HCT116 (cell line): Measurements from ENCODE around the gene DAP. TPM values are rescaled to one million over a fixed set of nuclear protein-coding genes. Genes with fewer than 3 reads are reported as not detected.

Source experiments
- ATAC-seq: fragments of 200-7000 bp; cut with Tn5 transposase; 2 replicates; pipeline ENCODE4 v1.9.1; 2020; ENCODE audit warnings: mild to moderate bottlenecking, moderate library complexity
- BruUV-seq: library from RNA; stranded (reverse); fragments of 400-500 nt; replicated peaks from 2 replicates; lab custom pipeline; 2021; lab: Mats Ljungman, UMichigan
- CTCF ChIA-PET: fragments of 300-600 bp; sonication (Branson Sonifier 250); formaldehyde crosslinking; loops from one replicate; lab custom pipeline; 2021; ENCODE audit warnings: antibody characterized with exemption; lab: Charles Lee
- POLR2A ChIA-PET: fragments of 300-600, 350-600 bp; sonication (Branson Sonifier 250); formaldehyde crosslinking; loops from one replicate; lab custom pipeline; 2021; ENCODE audit warnings: antibody characterized with exemption; lab: Charles Lee
- RAD21 ChIA-PET, 2 experiments: fragments of 300-600 bp; sonication (Branson Sonifier 250); formaldehyde crosslinking; loops; one replicate each; lab custom pipeline; 2023; ENCODE audit warnings: low total read pairs in 2 of 2; ENCODE audit not compliant: uncharacterized antibody in 2 of 2, unreplicated experiment in 2 of 2, low non-redundant PET in 1 of 2; lab: Charles Lee
- DNase-seq: peaks from one replicate; pipeline ENCODE4 v3.0.0-alpha.2; 2010; ENCODE audit warnings: low read depth, low spot score
- H2AFZ ChIP-seq: fragments of 200-600 bp; shearing (Covaris generic), sonication (generic); 2 replicates; pipeline ENCODE4 v1.6.1; 2017; ENCODE audit warnings: low read depth, mixed run types, mixed read lengths, antibody characterized with exemption, low read length; ENCODE audit not compliant: poor library complexity, severe bottlenecking
- H3K27ac ChIP-seq: 2 replicates; pipeline ENCODE4 v1.5.1; 2012; ENCODE audit warnings: low read depth, low read length
- H3K27me3 ChIP-seq: fragments of 200-600 bp; sonication (generic); 2 replicates; pipeline ENCODE4 v1.6.1; 2016; ENCODE audit warnings: mixed run types, low read length, mixed read lengths; ENCODE audit not compliant: insufficient read depth
- H3K36me3 ChIP-seq, 2 experiments: fragments of 200-500 bp in 1 of 2; fragments of 200-600 bp in 1 of 2; sonication (Bioruptor generic) in 1 of 2; sonication (generic) in 1 of 2; 2 replicates each; pipeline versions ENCODE4 v1.5.1 to v1.6.1; 2014 to 2016; ENCODE audit warnings: low read length in 2 of 2, inconsistent platforms in 1 of 2, mixed read lengths in 1 of 2, mixed run types in 1 of 2; ENCODE audit not compliant: insufficient read depth in 2 of 2, control insufficient read depth in 1 of 2
- H3K4me1 ChIP-seq, 2 experiments: fragments of 200-600 bp in 1 of 2; sonication (generic) in 1 of 2; 2 replicates each; pipeline versions ENCODE4 v1.5.1 to v1.6.1; 2012 to 2017; ENCODE audit warnings: low read length in 2 of 2, inconsistent platforms in 1 of 2, mild to moderate bottlenecking in 1 of 2, mixed read lengths in 1 of 2, mixed run types in 1 of 2, moderate library complexity in 1 of 2; ENCODE audit not compliant: insufficient read depth in 2 of 2, control insufficient read depth in 1 of 2
- H3K4me2 ChIP-seq: fragments of 200-600 bp; sonication (generic); 2 replicates; pipeline ENCODE4 v1.6.1; 2017; ENCODE audit warnings: mixed run types, low read length, mixed read lengths
- H3K4me3 ChIP-seq, 2 experiments: fragments of 200-600 bp in 1 of 2; sonication (generic) in 1 of 2; replicated peaks in 1 of 2; 2 replicates each; pipeline ENCODE4 v1.5.1; 2011 to 2016; ENCODE audit warnings: low read length in 2 of 2, control low read depth in 1 of 2, low read depth in 1 of 2, mild to moderate bottlenecking in 1 of 2, mixed read lengths in 1 of 2, mixed run types in 1 of 2
- H3K79me2 ChIP-seq: fragments of 200-600 bp; sonication (generic); 2 replicates; pipeline ENCODE4 v1.6.1; 2017; ENCODE audit warnings: mild to moderate bottlenecking, mixed run types, low read length, moderate library complexity, mixed read lengths; ENCODE audit not compliant: insufficient read depth
- H3K9ac ChIP-seq: fragments of 200-600 bp; sonication (generic); 2 replicates; pipeline ENCODE4 v1.6.1; 2016; ENCODE audit warnings: low read length, mixed read lengths
- H3K9me2 ChIP-seq: fragments of 200-600 bp; sonication (generic), shearing (Covaris generic); 2 replicates; pipeline ENCODE4 v1.6.1; 2017; ENCODE audit warnings: mixed run types, mild to moderate bottlenecking, moderate library complexity; ENCODE audit not compliant: insufficient read depth
- H3K9me3 ChIP-seq, 2 experiments: fragments of 200-500 bp in 1 of 2; fragments of 200-600 bp in 1 of 2; sonication (Bioruptor generic) in 1 of 2; sonication (generic) in 1 of 2; 2 replicates each; pipeline ENCODE4 v1.6.1; 2014 to 2017; ENCODE audit warnings: low read length in 2 of 2, mixed read lengths in 2 of 2, inconsistent platforms in 1 of 2, low read depth in 1 of 2, mild to moderate bottlenecking in 1 of 2, mixed run types in 1 of 2, moderate library complexity in 1 of 2; ENCODE audit not compliant: control insufficient read depth in 1 of 2, insufficient read depth in 1 of 2
- H4K20me1 ChIP-seq: fragments of 200-600 bp; sonication (generic), shearing (Covaris generic); 2 replicates; pipeline ENCODE4 v1.6.1; 2017; ENCODE audit warnings: mixed run types, mild to moderate bottlenecking, moderate library complexity; ENCODE audit not compliant: insufficient read depth
- CBX3 ChIP-seq: IDR thresholded peaks from 2 replicates; pipeline ENCODE4 v1.6.1; 2012; ENCODE audit warnings: low read depth
- EGR1 ChIP-seq: IDR thresholded peaks from 2 replicates; pipeline ENCODE4 v1.6.1; 2012; ENCODE audit warnings: low read depth
- ELF1 ChIP-seq: IDR thresholded peaks from 2 replicates; pipeline ENCODE4 v1.6.1; 2012; ENCODE audit warnings: low read depth, borderline replicate concordance
- EZH2 ChIP-seq: fragments of 200-600 bp; sonication (generic); IDR thresholded peaks from 2 replicates; pipeline ENCODE4 v1.6.1; 2017; ENCODE audit warnings: antibody characterized with exemption, mixed run types
- EZH2phosphoT487 ChIP-seq: fragments of 200-600 bp; IDR thresholded peaks from 2 replicates; pipeline ENCODE4 v1.6.1; 2018; ENCODE audit warnings: antibody characterized with exemption, borderline replicate concordance
- FOSL1 ChIP-seq: IDR thresholded peaks from 2 replicates; pipeline ENCODE4 v1.6.1; 2012; ENCODE audit warnings: low read depth
- JUND ChIP-seq: IDR thresholded peaks from 2 replicates; pipeline ENCODE4 v1.6.1; 2012
- POLR2A ChIP-seq: IDR thresholded peaks from 2 replicates; pipeline ENCODE4 v1.7.0; 2011; ENCODE audit warnings: borderline replicate concordance; ENCODE audit not compliant: insufficient read depth, insufficient read length; ENCODE audit errors: extremely low read depth
- POLR2AphosphoS5 ChIP-seq: IDR thresholded peaks from 2 replicates; pipeline ENCODE4 v1.6.1; 2011; ENCODE audit warnings: mild to moderate bottlenecking, low read depth, low read length, moderate library complexity
- RAD21 ChIP-seq: IDR thresholded peaks from 2 replicates; pipeline ENCODE4 v1.6.1; 2012; ENCODE audit warnings: low read depth, mild to moderate bottlenecking
- SIN3A ChIP-seq: IDR thresholded peaks from 2 replicates; pipeline ENCODE4 v1.6.1; 2012; ENCODE audit warnings: low read depth
- TCF7L2 ChIP-seq: IDR thresholded peaks from 2 replicates; pipeline ENCODE4 v1.7.0; 2011; ENCODE audit warnings: borderline replicate concordance, inconsistent platforms; ENCODE audit not compliant: insufficient read depth, insufficient read length; ENCODE audit errors: extremely low read depth
- ZFX ChIP-seq: fragments of 450-650 bp; IDR thresholded peaks from 2 replicates; pipeline ENCODE4 v1.6.1; 2017
- ZNF274 ChIP-seq: fragments of 200-500 bp; sonication (Bioruptor generic); IDR thresholded peaks from 2 replicates; pipeline ENCODE4 v1.6.1; 2014; ENCODE audit warnings: mild to moderate bottlenecking, low read depth, low read length, inconsistent platforms
- intact Hi-C: fragments of 100-400 bp; cut with micrococcal nuclease; formaldehyde crosslinking; loops from 2 replicates; pipeline ENCODE4 v1.10.0; 2022
- total RNA-seq: library from RNA; stranded (reverse); gene quantifications from one replicate; pipeline ENCODE4 v1.2.1, GENCODE V29; 2021; ENCODE audit not compliant: unreplicated experiment
- TF ChIP-seq, protein P1 (sequence below): IDR thresholded peaks from 2 replicates; pipeline ENCODE4 v1.6.1; 2011; ENCODE audit warnings: mild to moderate bottlenecking, low read length, moderate library complexity; ENCODE audit not compliant: insufficient replicate concordance; ENCODE audit errors: extremely low read depth
- TF ChIP-seq, protein P2 (sequence below), 3 experiments: fragments of 200-600 bp in 1 of 3; sonication (generic) in 1 of 3; IDR thresholded peaks in 2 of 3; conservative IDR thresholded peaks in 1 of 3; 2 replicates each; pipeline ENCODE4 v1.5.1; 2012 to 2017; ENCODE audit warnings: low read depth in 2 of 3, low read length in 2 of 3, antibody characterized with exemption in 1 of 3, borderline replicate concordance in 1 of 3, control low read depth in 1 of 3, mild to moderate bottlenecking in 1 of 3, mixed read lengths in 1 of 3, mixed run types in 1 of 3, moderate library complexity in 1 of 3; ENCODE audit not compliant: insufficient read depth in 1 of 3
- TF ChIP-seq, protein P3 (sequence below): IDR thresholded peaks from 2 replicates; pipeline ENCODE4 v1.6.1; 2012; ENCODE audit warnings: low read depth
- TF ChIP-seq, protein P4 (sequence below): IDR thresholded peaks from 2 replicates; pipeline ENCODE4 v1.6.1; 2012

DAP gene
- total RNA-seq, 1 experiment from 2014 or later = 59.1 TPM

DNA sequence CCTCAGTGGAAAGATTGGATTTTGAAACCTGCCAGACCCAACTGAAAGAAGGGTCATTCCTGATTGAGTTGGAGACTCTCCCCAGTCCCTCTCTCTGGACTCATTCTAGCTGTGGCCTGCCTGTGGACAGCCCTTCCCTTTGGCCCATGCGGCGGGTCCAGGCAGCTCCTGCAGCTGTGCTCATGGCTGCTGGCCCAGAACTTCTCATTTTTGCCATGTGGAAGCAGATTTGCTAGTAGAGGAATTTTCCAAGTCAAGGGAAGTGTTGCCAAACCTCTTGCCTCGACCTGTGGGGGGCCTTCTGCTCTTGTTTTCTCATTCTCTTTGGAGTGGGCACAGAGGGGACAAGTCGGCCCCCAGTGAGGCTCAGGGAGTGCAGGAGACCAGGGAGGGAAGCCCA lies 108.0 kb downstream of the DAP start:
- Histone ChIP-seq H3K79me2 (no peaks in the 10 kb centered on the region), H3K4me3 (no peak overlapping the region), H3K27ac (no peak overlapping the region)
- intact Hi-C loops = no loop called here
- no peak for ATAC-seq
- TF ChIP-seq POLR2A (no peak), SIN3A (no peak), TCF7L2 (no peak), ZFX (no peak), EZH2phosphoT487 (no peak), POLR2AphosphoS5 (no peak), CBX3 (no peak), RAD21 (no peak), EGR1 (no peak), JUND (no peak), ELF1 (no peak), FOSL1 (no peak), EZH2 (no peak), ZNF274 (no peak)
- TF ChIP-seq, protein P1, sequence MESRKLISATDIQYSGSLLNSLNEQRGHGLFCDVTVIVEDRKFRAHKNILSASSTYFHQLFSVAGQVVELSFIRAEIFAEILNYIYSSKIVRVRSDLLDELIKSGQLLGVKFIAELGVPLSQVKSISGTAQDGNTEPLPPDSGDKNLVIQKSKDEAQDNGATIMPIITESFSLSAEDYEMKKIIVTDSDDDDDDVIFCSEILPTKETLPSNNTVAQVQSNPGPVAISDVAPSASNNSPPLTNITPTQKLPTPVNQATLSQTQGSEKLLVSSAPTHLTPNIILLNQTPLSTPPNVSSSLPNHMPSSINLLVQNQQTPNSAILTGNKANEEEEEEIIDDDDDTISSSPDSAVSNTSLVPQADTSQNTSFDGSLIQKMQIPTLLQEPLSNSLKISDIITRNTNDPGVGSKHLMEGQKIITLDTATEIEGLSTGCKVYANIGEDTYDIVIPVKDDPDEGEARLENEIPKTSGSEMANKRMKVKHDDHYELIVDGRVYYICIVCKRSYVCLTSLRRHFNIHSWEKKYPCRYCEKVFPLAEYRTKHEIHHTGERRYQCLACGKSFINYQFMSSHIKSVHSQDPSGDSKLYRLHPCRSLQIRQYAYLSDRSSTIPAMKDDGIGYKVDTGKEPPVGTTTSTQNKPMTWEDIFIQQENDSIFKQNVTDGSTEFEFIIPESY = no peak
- TF ChIP-seq, protein P2, sequence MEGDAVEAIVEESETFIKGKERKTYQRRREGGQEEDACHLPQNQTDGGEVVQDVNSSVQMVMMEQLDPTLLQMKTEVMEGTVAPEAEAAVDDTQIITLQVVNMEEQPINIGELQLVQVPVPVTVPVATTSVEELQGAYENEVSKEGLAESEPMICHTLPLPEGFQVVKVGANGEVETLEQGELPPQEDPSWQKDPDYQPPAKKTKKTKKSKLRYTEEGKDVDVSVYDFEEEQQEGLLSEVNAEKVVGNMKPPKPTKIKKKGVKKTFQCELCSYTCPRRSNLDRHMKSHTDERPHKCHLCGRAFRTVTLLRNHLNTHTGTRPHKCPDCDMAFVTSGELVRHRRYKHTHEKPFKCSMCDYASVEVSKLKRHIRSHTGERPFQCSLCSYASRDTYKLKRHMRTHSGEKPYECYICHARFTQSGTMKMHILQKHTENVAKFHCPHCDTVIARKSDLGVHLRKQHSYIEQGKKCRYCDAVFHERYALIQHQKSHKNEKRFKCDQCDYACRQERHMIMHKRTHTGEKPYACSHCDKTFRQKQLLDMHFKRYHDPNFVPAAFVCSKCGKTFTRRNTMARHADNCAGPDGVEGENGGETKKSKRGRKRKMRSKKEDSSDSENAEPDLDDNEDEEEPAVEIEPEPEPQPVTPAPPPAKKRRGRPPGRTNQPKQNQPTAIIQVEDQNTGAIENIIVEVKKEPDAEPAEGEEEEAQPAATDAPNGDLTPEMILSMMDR (IDR thresholded peaks at IDR 0.05 in 2 of 3, conservative IDR thresholded peaks at IDR 0.05 in 1 of 3; ENCODE audit: borderline replicate concordance in 1 of 3, insufficient read depth in 1 of 3, low read depth in 2 of 3, low read length in 2 of 3) = no peak
- TF ChIP-seq, protein P3, sequence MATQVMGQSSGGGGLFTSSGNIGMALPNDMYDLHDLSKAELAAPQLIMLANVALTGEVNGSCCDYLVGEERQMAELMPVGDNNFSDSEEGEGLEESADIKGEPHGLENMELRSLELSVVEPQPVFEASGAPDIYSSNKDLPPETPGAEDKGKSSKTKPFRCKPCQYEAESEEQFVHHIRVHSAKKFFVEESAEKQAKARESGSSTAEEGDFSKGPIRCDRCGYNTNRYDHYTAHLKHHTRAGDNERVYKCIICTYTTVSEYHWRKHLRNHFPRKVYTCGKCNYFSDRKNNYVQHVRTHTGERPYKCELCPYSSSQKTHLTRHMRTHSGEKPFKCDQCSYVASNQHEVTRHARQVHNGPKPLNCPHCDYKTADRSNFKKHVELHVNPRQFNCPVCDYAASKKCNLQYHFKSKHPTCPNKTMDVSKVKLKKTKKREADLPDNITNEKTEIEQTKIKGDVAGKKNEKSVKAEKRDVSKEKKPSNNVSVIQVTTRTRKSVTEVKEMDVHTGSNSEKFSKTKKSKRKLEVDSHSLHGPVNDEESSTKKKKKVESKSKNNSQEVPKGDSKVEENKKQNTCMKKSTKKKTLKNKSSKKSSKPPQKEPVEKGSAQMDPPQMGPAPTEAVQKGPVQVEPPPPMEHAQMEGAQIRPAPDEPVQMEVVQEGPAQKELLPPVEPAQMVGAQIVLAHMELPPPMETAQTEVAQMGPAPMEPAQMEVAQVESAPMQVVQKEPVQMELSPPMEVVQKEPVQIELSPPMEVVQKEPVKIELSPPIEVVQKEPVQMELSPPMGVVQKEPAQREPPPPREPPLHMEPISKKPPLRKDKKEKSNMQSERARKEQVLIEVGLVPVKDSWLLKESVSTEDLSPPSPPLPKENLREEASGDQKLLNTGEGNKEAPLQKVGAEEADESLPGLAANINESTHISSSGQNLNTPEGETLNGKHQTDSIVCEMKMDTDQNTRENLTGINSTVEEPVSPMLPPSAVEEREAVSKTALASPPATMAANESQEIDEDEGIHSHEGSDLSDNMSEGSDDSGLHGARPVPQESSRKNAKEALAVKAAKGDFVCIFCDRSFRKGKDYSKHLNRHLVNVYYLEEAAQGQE = no peak
- TF ChIP-seq, protein P4, sequence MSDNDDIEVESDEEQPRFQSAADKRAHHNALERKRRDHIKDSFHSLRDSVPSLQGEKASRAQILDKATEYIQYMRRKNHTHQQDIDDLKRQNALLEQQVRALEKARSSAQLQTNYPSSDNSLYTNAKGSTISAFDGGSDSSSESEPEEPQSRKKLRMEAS = no peak
- TF ChIP-seq, all 23 proteins: peak for 0
- Histone ChIP-seq H3K9me2 (no peaks in the 10 kb centered on the region), H2AFZ (no peak overlapping the region), H4K20me1 (no peaks in the 10 kb centered on the region), H3K9ac (no peak overlapping the region), H3K4me1 (no peaks in the 10 kb centered on the region), H3K4me2 (no peak overlapping the region), H3K36me3 (no peaks in the 10 kb centered on the region; a peak in 1 of 4 replicates), H3K27me3 (no peaks in the 10 kb centered on the region), H3K9me3 (no peaks in the 10 kb centered on the region)
- ChIA-PET POLR2A (no interaction called here), RAD21 (no interaction called here), CTCF (no interaction called here)
- no TSS peak for BruUV-seq
- no peak for DNase-seq
